ENCODE results near the gene B4GAT1. TPM values are rescaled to one million over a fixed set of nuclear protein-coding genes. Genes with fewer than 3 reads are reported as not detected.

The B4GAT1 gene
- total and polyA plus RNA-seq, 2 of the 13 experiments (the other 11 are each of a cell fraction or from before 2014, with no cell fraction given): 40.4 to 109 TPM

DNA sequence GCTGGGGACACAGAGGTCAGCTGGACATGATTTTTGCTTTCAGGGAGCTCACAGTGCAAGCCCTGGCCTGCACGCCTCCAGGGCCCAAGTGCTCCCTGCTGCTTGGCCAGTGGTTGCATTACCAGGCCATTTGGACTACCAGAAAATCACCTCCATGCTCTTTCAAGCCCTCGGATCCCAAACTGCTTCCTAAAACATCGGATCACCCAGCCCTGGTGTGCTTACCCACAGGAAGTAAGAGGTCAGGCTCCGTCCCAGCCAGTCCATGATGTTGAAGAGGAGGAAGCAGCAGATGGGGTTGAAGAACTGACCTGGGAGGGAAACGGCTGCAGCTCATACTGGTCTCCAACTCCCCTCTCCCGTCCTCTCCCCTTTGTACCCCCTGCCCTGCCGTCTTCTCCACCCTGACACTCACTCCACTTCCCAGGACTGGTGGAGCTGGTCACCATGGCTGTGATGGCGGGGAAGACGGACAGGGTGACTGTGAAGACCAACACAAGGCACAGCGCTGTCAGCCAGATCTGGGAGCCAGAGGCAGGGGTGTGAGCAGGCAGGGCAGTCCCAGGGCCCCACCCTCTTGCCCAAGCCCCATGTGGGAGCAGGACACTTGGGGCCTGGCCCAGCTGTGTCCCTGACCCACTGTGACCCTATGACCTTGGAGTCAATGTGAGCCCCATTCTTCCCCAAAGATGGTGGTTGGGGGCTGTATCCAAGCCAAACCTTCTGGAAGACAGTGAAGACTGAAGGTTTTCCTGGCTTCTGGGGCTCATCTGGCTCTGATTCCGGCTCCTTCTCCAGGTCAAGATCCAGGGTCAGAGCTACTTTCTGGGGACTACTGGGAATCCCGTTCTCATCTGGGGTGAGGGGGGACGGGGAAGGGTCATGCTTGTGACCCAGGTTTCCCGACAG, 18.5 kb upstream of the B4GAT1 start (continued):
- TF ChIP-seq, protein P1, sequence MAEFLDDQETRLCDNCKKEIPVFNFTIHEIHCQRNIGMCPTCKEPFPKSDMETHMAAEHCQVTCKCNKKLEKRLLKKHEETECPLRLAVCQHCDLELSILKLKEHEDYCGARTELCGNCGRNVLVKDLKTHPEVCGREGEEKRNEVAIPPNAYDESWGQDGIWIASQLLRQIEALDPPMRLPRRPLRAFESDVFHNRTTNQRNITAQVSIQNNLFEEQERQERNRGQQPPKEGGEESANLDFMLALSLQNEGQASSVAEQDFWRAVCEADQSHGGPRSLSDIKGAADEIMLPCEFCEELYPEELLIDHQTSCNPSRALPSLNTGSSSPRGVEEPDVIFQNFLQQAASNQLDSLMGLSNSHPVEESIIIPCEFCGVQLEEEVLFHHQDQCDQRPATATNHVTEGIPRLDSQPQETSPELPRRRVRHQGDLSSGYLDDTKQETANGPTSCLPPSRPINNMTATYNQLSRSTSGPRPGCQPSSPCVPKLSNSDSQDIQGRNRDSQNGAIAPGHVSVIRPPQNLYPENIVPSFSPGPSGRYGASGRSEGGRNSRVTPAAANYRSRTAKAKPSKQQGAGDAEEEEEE (CRISPR knock-in tag; IDR thresholded peaks at IDR 0.05; ENCODE audit: borderline replicate concordance): no peak
- 0 out of 2 replicates have a peak, but pooled peaks have one; percentile 19 for TF ChIP-seq TBX2 (CRISPR knock-in tag; IDR thresholded peaks at IDR 0.05; ENCODE audit: borderline replicate concordance)
- TF ChIP-seq, protein P2, sequence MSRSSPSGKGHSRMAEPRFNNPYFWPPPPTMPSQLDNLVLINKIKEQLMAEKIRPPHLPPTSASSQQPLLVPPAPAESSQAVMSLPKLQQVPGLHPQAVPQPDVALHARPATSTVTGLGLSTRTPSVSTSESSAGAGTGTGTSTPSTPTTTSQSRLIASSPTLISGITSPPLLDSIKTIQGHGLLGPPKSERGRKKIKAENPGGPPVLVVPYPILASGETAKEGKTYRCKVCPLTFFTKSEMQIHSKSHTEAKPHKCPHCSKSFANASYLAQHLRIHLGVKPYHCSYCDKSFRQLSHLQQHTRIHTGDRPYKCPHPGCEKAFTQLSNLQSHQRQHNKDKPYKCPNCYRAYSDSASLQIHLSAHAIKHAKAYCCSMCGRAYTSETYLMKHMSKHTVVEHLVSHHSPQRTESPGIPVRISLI (CRISPR knock-in tag; IDR thresholded peaks at IDR 0.05; ENCODE audit: borderline replicate concordance): no peak
- TF ChIP-seq, protein P3, sequence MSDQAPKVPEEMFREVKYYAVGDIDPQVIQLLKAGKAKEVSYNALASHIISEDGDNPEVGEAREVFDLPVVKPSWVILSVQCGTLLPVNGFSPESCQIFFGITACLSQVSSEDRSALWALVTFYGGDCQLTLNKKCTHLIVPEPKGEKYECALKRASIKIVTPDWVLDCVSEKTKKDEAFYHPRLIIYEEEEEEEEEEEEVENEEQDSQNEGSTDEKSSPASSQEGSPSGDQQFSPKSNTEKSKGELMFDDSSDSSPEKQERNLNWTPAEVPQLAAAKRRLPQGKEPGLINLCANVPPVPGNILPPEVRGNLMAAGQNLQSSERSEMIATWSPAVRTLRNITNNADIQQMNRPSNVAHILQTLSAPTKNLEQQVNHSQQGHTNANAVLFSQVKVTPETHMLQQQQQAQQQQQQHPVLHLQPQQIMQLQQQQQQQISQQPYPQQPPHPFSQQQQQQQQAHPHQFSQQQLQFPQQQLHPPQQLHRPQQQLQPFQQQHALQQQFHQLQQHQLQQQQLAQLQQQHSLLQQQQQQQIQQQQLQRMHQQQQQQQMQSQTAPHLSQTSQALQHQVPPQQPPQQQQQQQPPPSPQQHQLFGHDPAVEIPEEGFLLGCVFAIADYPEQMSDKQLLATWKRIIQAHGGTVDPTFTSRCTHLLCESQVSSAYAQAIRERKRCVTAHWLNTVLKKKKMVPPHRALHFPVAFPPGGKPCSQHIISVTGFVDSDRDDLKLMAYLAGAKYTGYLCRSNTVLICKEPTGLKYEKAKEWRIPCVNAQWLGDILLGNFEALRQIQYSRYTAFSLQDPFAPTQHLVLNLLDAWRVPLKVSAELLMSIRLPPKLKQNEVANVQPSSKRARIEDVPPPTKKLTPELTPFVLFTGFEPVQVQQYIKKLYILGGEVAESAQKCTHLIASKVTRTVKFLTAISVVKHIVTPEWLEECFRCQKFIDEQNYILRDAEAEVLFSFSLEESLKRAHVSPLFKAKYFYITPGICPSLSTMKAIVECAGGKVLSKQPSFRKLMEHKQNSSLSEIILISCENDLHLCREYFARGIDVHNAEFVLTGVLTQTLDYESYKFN (CRISPR knock-in tag; conservative IDR thresholded peaks at IDR 0.05): no peak
- no peak for TF ChIP-seq ZNF350 (CRISPR knock-in tag; IDR thresholded peaks at IDR 0.05; ENCODE audit: borderline replicate concordance, low read depth)
- TF ChIP-seq, protein P4, sequence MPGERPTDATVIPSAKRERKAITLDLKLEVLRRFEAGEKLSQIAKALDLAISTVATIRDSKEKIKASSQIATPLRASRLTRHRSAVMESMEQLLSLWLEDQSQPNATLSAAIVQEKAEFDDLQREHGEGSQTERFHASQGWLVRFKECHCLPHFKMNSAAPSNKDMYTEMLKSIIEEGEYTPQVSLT (CRISPR knock-in tag; IDR thresholded peaks at IDR 0.05; ENCODE audit: borderline replicate concordance, low read depth): no peak
- TF ChIP-seq RXRA (CRISPR knock-in tag; IDR thresholded peaks at IDR 0.05): 0 out of 2 replicates have a peak, but pooled peaks have one; percentile 23
- no peak for TF ChIP-seq KAT2B (IDR thresholded peaks at IDR 0.05; ENCODE audit: borderline replicate concordance, low read depth, low read length)
- no peak for TF ChIP-seq ZIK1 (CRISPR knock-in tag; IDR thresholded peaks at IDR 0.05; ENCODE audit: borderline replicate concordance, low read depth)
- TF ChIP-seq, protein P5, sequence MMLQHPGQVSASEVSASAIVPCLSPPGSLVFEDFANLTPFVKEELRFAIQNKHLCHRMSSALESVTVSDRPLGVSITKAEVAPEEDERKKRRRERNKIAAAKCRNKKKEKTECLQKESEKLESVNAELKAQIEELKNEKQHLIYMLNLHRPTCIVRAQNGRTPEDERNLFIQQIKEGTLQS (CRISPR knock-in tag; IDR thresholded peaks at IDR 0.05): no peak
- no peak for TF ChIP-seq GABPA (IDR thresholded peaks at IDR 0.05; ENCODE audit: low read depth, low read length)
- TF ChIP-seq GABPA (CRISPR knock-in tag; IDR thresholded peaks at IDR 0.05; ENCODE audit: low read depth): no peak
- TF ChIP-seq HMGA1 (CRISPR knock-in tag; conservative IDR thresholded peaks at IDR 0.05): no peak
- TF ChIP-seq, protein P6, sequence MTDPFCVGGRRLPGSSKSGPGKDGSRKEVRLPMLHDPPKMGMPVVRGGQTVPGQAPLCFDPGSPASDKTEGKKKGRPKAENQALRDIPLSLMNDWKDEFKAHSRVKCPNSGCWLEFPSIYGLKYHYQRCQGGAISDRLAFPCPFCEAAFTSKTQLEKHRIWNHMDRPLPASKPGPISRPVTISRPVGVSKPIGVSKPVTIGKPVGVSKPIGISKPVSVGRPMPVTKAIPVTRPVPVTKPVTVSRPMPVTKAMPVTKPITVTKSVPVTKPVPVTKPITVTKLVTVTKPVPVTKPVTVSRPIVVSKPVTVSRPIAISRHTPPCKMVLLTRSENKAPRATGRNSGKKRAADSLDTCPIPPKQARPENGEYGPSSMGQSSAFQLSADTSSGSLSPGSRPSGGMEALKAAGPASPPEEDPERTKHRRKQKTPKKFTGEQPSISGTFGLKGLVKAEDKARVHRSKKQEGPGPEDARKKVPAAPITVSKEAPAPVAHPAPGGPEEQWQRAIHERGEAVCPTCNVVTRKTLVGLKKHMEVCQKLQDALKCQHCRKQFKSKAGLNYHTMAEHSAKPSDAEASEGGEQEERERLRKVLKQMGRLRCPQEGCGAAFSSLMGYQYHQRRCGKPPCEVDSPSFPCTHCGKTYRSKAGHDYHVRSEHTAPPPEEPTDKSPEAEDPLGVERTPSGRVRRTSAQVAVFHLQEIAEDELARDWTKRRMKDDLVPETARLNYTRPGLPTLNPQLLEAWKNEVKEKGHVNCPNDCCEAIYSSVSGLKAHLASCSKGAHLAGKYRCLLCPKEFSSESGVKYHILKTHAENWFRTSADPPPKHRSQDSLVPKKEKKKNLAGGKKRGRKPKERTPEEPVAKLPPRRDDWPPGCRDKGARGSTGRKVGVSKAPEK (CRISPR knock-in tag; IDR thresholded peaks at IDR 0.05; ENCODE audit: borderline replicate concordance): no peak
- TF ChIP-seq YEATS2 (CRISPR knock-in tag; IDR thresholded peaks at IDR 0.05; ENCODE audit: borderline replicate concordance): no peak
- TF ChIP-seq POLR2G (IDR thresholded peaks at IDR 0.05; ENCODE audit: low read depth, low read length): peak; percentile 19; the same call in 1 of the 2 replicates
